ENCODE data around the gene TJP3.

Gene TJP3

DNA sequence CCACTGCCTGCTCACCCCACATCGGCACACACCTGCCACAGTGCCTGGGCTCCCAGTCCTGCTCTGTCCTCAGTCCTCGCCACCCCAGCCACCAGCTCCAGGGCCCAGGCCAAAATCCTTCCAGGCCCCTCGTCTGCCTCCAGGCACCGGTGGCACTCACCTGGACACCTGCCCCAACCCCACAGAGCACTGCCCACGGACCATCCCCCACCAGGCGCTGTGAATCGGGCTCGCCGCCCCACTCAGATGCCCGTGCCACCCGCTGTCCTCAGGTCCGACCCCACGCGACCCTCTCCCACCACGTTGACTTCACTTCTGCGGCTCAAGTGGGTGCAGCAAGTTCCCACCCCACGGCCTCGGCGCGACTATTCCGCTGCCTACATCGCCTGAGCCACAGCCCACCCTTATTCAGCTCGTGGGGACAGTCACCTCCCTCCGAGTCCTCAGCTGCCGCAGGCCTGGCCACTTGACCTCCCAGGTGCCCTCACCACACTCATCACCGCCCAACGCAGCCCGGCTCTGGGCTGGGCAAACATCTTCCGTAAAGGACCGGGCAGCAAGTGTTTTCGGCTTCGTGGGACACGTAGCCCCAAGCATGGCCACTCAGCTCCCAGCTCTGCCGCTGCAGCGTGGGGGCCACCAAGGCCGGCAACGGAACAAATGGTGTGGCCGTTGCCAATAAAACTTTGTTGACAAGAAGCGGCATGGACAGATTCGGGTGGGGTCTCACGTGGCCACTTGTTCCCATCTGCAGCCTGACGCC is 13.6 kb upstream of the TJP3 start:
- Histone ChIP-seq H3K4me3 (no peak overlapping the region), H3K27ac (no peak overlapping the region)
- TF ChIP-seq, protein P1, sequence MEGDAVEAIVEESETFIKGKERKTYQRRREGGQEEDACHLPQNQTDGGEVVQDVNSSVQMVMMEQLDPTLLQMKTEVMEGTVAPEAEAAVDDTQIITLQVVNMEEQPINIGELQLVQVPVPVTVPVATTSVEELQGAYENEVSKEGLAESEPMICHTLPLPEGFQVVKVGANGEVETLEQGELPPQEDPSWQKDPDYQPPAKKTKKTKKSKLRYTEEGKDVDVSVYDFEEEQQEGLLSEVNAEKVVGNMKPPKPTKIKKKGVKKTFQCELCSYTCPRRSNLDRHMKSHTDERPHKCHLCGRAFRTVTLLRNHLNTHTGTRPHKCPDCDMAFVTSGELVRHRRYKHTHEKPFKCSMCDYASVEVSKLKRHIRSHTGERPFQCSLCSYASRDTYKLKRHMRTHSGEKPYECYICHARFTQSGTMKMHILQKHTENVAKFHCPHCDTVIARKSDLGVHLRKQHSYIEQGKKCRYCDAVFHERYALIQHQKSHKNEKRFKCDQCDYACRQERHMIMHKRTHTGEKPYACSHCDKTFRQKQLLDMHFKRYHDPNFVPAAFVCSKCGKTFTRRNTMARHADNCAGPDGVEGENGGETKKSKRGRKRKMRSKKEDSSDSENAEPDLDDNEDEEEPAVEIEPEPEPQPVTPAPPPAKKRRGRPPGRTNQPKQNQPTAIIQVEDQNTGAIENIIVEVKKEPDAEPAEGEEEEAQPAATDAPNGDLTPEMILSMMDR (IDR thresholded peaks at IDR 0.05): no peak
- no peak for DNase-seq (ENCODE audit: low spot score)

DNA sequence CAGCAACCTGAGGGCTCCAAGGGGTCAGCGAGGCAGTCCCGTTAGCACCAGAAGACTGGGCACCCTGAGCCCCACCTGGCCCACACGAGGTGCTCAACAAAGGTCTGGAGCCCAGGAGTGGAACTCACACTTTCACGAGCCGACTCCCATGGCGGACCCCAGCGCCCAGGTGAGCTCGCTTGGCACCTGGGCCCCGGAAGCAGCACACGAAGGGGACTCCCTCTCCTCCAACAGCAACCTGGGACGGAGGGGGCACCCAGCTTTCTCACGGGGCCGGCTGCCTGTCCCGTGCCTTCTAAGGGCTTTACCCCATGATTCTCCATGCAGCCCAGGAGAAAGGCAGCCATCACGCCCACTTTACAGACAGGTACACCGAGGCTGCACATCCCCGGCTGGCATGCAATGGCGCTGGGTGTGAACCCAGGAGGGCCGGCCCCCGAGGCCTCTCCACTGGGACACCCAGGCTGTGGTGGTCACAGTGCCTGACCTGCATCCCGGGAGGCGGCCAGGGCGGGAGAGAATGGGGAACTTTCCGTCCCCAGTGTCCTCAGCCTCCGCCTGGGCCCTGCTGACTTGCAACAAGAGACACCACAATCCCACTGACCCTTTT is 13.0 kb upstream of the TJP3 start:
- no peak overlapping the region for H3K27ac ChIP-seq
- DNase-seq (ENCODE audit: low spot score): no peak

DNA sequence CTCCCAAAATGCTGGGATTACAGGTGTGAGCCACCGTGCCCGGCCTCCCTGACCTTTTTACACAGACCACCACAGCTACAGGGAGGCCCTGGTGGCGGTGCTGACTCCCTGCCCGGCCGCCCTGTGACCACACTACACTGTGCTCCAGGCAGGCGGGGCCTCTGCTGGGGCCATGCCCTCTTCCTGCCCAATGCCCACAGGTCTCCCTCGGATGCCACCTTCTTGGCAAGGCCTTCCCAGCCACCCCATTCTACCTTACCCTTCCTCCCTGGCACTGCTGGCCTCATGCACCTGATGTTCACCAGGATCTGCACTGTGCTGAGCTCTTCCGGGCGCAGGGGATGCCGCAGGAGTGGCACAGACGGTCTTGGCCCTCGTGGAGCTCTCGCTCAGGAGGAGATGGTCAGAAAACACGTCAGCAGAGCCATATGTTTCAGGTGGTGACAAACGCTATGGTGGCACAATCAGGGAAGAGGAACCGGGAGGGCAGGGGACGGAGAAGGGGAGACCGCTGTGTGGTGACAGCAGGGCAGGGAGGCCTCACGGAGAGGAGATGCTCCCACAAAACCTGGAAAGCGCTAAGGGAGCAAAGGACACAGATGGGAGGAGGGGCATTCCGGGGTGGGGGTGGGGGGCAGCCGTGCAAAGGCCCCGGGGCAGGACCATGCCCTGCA is 12.1 kb upstream of the TJP3 start:
- H3K27ac ChIP-seq: no peak overlapping the region
- no peak overlapping the region for H3K4me3 ChIP-seq
- TF ChIP-seq, protein P1 (IDR thresholded peaks at IDR 0.05): no peak
- DNase-seq (ENCODE audit: low spot score): no peak

More for the DNA sequence above, 13.0 kb upstream of the TJP3 start:
- TF ChIP-seq, protein P1 (IDR thresholded peaks at IDR 0.05): no peak
- no peak overlapping the region for H3K4me3 ChIP-seq

DNA sequence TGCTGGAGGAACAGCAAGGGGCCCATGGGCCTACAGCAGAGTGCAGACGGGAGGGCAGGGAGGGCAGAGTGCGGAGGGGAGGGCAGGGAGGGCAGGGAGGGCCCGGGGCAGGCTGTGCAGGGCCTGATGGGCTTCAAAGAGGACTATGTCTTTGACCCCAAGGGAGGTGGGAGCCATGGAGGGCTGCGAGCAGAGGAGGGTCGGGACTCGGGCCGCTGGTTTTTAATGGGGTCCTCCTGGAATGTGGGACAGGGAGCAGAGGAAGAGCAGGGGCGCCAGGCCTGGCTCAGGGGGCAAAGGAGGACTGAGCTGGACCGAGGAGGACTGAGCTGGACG is 11.6 kb upstream of the TJP3 start:
- TF ChIP-seq, protein P1 (IDR thresholded peaks at IDR 0.05): no peak
- H3K4me3 ChIP-seq: no peak overlapping the region
- DNase-seq (ENCODE audit: low spot score): no peak
- H3K27ac ChIP-seq: no peak overlapping the region

DNA sequence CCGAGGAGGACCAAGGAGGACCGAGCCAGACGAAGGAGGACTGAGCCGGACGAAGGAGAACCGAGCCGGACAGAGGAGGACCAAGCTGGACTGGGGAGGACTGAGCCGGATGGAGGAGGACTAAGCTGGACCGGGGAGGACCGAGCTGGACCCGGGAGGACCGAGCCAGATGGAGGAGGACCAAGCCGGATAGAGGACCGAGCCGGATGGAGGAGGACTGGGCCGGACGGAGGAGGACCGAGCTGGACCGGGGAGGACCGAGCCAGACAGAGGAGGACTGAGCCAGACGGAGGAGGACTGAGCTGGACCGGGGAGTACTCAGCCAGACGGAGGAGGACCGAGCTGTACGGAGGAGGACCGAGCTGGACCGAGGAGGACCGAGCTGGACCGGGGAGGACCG is 11.1 kb upstream of the TJP3 start:
- H3K4me3 ChIP-seq: no peak overlapping the region
- TF ChIP-seq, protein P1 (IDR thresholded peaks at IDR 0.05): no peak
- no peak for DNase-seq (ENCODE audit: low spot score)
- H3K27ac ChIP-seq: no peak overlapping the region

DNA sequence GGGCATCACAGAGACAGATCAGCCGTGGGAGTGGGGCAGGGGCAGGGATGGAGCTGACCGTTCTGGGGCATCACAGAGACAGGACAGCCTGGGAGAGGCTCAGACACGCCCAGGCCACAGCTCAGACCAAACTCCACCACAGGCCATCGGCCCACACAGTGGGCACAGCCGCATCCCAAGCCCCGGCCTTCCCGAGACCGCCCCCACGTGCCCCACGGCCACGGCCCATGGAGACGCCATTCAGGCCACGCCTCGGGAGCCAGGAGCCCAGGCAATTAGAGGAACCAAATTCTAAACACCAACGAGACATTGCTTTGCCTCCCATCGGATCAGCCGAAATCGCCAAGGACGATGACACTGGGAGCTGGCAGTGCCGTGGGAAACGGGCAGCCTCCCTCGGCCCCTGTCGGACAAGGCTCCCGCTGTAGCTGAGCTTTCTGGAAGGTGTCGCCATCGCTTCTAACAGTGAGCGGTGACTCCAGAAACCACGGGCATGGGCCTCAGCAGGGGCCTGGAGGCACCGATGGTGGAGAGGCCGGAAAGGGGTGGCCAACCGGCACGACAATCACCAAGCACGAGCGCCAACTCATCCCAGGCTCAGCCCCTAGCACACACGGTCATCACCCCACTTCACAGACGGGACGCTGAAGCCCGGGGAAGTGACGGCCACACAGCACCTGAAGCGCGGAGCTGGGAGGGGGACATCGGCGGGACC is 10.4 kb upstream of the TJP3 start:
- TF ChIP-seq, protein P1 (IDR thresholded peaks at IDR 0.05): no peak
- Histone ChIP-seq H3K27ac (peak overlapping the region; percentile 82 to 97), H3K4me3 (peak overlapping the region; percentile 99)
- no peak for DNase-seq (ENCODE audit: low spot score)

Measured in coronary artery (tissue), 2 donors.